H1 (cell line): ENCODE data around the gene RPL13A. TPM values are rescaled to one million over a fixed set of nuclear protein-coding genes. Genes with fewer than 3 reads are reported as not detected.
A peak's percentile ranks its signal among the peaks of the same experiment; 100 is the strongest.

Source experiments
- CTCF ChIA-PET: fragments of 300-600 bp; sonication (Branson Sonifier 250); formaldehyde crosslinking; loops from one replicate; lab custom pipeline; 2021; ENCODE audit not compliant: partially characterized antibody; lab: Charles Lee
- POLR2A ChIA-PET: fragments of 300-600 bp; sonication (Branson Sonifier 250); formaldehyde crosslinking; loops from one replicate; lab custom pipeline; 2021; ENCODE audit warnings: inconsistent platforms; ENCODE audit not compliant: partially characterized antibody; lab: Charles Lee
- DNase-seq, 2 experiments: peaks; one replicate each; pipeline versions ENCODE4 v3.0.0 to v3.0.0-alpha.2; 2010 to 2022; ENCODE audit warnings: low spot score in 2 of 2, low read depth in 1 of 2, mixed read lengths in 1 of 2
- FAIRE-seq: peaks from 2 replicates; lab custom pipeline; 2011; peaks lifted over from hg19 to GRCh38; lab: Jason Lieb, UNC
- H2AFZ ChIP-seq: 2 replicates; pipeline ENCODE4 v1.8.1; 2012; ENCODE audit warnings: low read length, inconsistent platforms
- H2AK5ac ChIP-seq: 2 replicates; pipeline ENCODE4 v1.6.1; 2013; ENCODE audit warnings: low read depth, low read length
- H2BK120ac ChIP-seq: replicated peaks from 2 replicates; pipeline ENCODE3; 2013; ENCODE audit warnings: low read depth, low read length, inconsistent platforms
- H2BK12ac ChIP-seq: 2 replicates; pipeline ENCODE4 v1.6.1; 2013; ENCODE audit warnings: low read depth, low read length
- H2BK15ac ChIP-seq: 2 replicates; pipeline ENCODE4 v1.6.1; 2013; ENCODE audit warnings: low read length
- H2BK20ac ChIP-seq: 2 replicates; pipeline ENCODE4 v1.6.1; 2013; ENCODE audit warnings: low read length
- H2BK5ac ChIP-seq: 2 replicates; pipeline ENCODE4 v1.6.1; 2013; ENCODE audit warnings: low read depth, low read length
- H3K14ac ChIP-seq: 2 replicates; pipeline ENCODE4 v1.6.1; 2013; ENCODE audit warnings: inconsistent platforms; ENCODE audit not compliant: insufficient read length
- H3K18ac ChIP-seq: 2 replicates; pipeline ENCODE4 v1.6.1; 2013; ENCODE audit warnings: low read length; ENCODE audit errors: extremely low read depth
- H3K23ac ChIP-seq: 2 replicates; pipeline ENCODE4 v1.6.1; 2013; ENCODE audit warnings: inconsistent platforms; ENCODE audit not compliant: insufficient read length
- H3K23me2 ChIP-seq: 2 replicates; pipeline ENCODE4 v1.6.1; 2013; ENCODE audit warnings: low read depth, low read length
- H3K27ac ChIP-seq: 2 replicates; pipeline ENCODE4 v1.6.1; 2011; ENCODE audit warnings: low read depth, low read length, inconsistent platforms
- H3K27me3 ChIP-seq, 4 experiments: replicated peaks in 1 of 4; 1 replicate in 1 of 4; 2 replicates in 3 of 4; pipeline versions ENCODE4 v1.6.1 to v1.8.1; 2011 to 2013; ENCODE audit warnings: low read length in 3 of 4, mild to moderate bottlenecking in 3 of 4, inconsistent platforms in 2 of 4, mixed read lengths in 2 of 4, moderate library complexity in 1 of 4; ENCODE audit not compliant: control insufficient read depth in 3 of 4, insufficient read depth in 3 of 4; ENCODE audit errors: extremely low read depth in 1 of 4
- H3K36me3 ChIP-seq, 4 experiments: 2 replicates each; pipeline versions ENCODE4 v1.6.1 to v1.8.1; 2011 to 2013; ENCODE audit warnings: mild to moderate bottlenecking in 4 of 4, low read length in 3 of 4, moderate library complexity in 2 of 4, control low read depth in 1 of 4, inconsistent platforms in 1 of 4; ENCODE audit not compliant: insufficient read depth in 4 of 4, control insufficient read depth in 2 of 4
- H3K4ac ChIP-seq: replicated peaks from 2 replicates; pipeline ENCODE3; 2013; ENCODE audit warnings: low read length, low read depth, mixed read lengths, inconsistent platforms; ENCODE audit not compliant: insufficient read length
- H3K4me1 ChIP-seq, 4 experiments: replicated peaks in 1 of 4; 1 replicate in 1 of 4; 2 replicates in 3 of 4; pipeline versions ENCODE4 v1.6.1 to v1.8.1; 2011 to 2013; ENCODE audit warnings: low read length in 3 of 4, inconsistent platforms in 2 of 4, mixed read lengths in 1 of 4; ENCODE audit not compliant: insufficient read depth in 4 of 4, control insufficient read depth in 3 of 4
- H3K4me2 ChIP-seq, 2 experiments: 2 replicates each; pipeline versions ENCODE4 v1.6.1 to v1.8.1; 2011 to 2013; ENCODE audit warnings: low read depth in 2 of 2, low read length in 2 of 2, control low read depth in 1 of 2, inconsistent platforms in 1 of 2, mild to moderate bottlenecking in 1 of 2; ENCODE audit not compliant: insufficient read depth in 1 of 2
- H3K4me3 ChIP-seq, 4 experiments: fragments of 200-600, 300-600 bp in 1 of 4; sonication (generic), shearing (Covaris generic), sonication (Bioruptor Twin) in 1 of 4; 2 replicates each; pipeline versions ENCODE4 v1.5.1 to v1.8.1; 2011 to 2016; ENCODE audit warnings: low read length in 4 of 4, low read depth in 3 of 4, control low read depth in 2 of 4, inconsistent platforms in 2 of 4, mild to moderate bottlenecking in 2 of 4, mixed read lengths in 1 of 4, moderate library complexity in 1 of 4; ENCODE audit not compliant: insufficient read depth in 2 of 4; ENCODE audit errors: extremely low read depth in 1 of 4
- H3K56ac ChIP-seq: replicated peaks from 2 replicates; pipeline ENCODE3; 2013; ENCODE audit warnings: low read depth, mild to moderate bottlenecking, mixed read lengths, low read length, inconsistent platforms; ENCODE audit not compliant: insufficient read length
- H3K79me1 ChIP-seq: 2 replicates; pipeline ENCODE4 v1.6.1; 2013; ENCODE audit warnings: low read depth, low read length, control low read depth
- H3K79me2 ChIP-seq, 2 experiments: 2 replicates each; pipeline versions ENCODE4 v1.6.1 to v1.8.1; 2012 to 2013; ENCODE audit warnings: low read length in 2 of 2, mild to moderate bottlenecking in 2 of 2, inconsistent platforms in 1 of 2; ENCODE audit not compliant: insufficient read depth in 2 of 2, control insufficient read depth in 1 of 2
- H3K9ac ChIP-seq, 4 experiments: replicated peaks in 1 of 4; 1 replicate in 1 of 4; 2 replicates in 3 of 4; pipeline versions ENCODE4 v1.6.1 to v1.8.1; 2011 to 2013; ENCODE audit warnings: low read depth in 3 of 4, low read length in 3 of 4, control low read depth in 2 of 4, mild to moderate bottlenecking in 2 of 4, moderate library complexity in 2 of 4, inconsistent platforms in 1 of 4; ENCODE audit errors: extremely low read depth in 1 of 4
- H3K9me3 ChIP-seq, 2 experiments: 2 replicates each; pipeline versions ENCODE4 v1.6.1 to v1.8.1; 2012 to 2013; ENCODE audit warnings: mild to moderate bottlenecking in 2 of 2, moderate library complexity in 2 of 2, control low read depth in 1 of 2, inconsistent platforms in 1 of 2, low read depth in 1 of 2, low read length in 1 of 2, mixed read lengths in 1 of 2; ENCODE audit not compliant: insufficient read depth in 2 of 2
- H4K20me1 ChIP-seq, 2 experiments: replicated peaks in 1 of 2; 2 replicates each; pipeline versions ENCODE3 to v1.8.1; 2011 to 2013; ENCODE audit warnings: inconsistent platforms in 2 of 2, low read length in 2 of 2, mild to moderate bottlenecking in 1 of 2; ENCODE audit not compliant: insufficient read depth in 2 of 2, control insufficient read depth in 1 of 2
- H4K5ac ChIP-seq: 2 replicates; pipeline ENCODE4 v1.6.1; 2013; ENCODE audit warnings: low read length, low read depth, mixed read lengths, inconsistent platforms; ENCODE audit not compliant: insufficient read length
- H4K8ac ChIP-seq: 2 replicates; pipeline ENCODE4 v1.8.0; 2013; ENCODE audit warnings: mild to moderate bottlenecking, moderate library complexity, low read length, inconsistent platforms; ENCODE audit not compliant: insufficient read depth; ENCODE audit errors: extremely low read depth
- H4K91ac ChIP-seq: replicated peaks from 2 replicates; pipeline ENCODE3; 2013; ENCODE audit warnings: low read length, mixed read lengths, inconsistent platforms; ENCODE audit not compliant: insufficient read length
- BACH1 ChIP-seq: IDR thresholded peaks from 2 replicates; pipeline ENCODE4 v1.6.1; 2012; ENCODE audit warnings: low read length, improper control_type of control experiment
- BRCA1 ChIP-seq: IDR thresholded peaks from 2 replicates; pipeline ENCODE4 v1.6.1; 2012; ENCODE audit warnings: low read depth, low read length, improper control_type of control experiment
- JUND ChIP-seq: IDR thresholded peaks from 2 replicates; pipeline ENCODE4 v1.6.1; 2011; ENCODE audit warnings: mild to moderate bottlenecking, improper control_type of control experiment, low read length
- RNF2 ChIP-seq: fragments of 200-900, 300-1000 bp; sonication (generic); IDR thresholded peaks from 2 replicates; pipeline ENCODE4 v1.7.1; 2016; ENCODE audit warnings: borderline replicate concordance, low read depth, mild to moderate bottlenecking, antibody characterized with exemption, low read length; ENCODE audit not compliant: poor library complexity, severe bottlenecking; ENCODE audit errors: missing control alignments
- SAP30 ChIP-seq: fragments of 300-600 bp; sonication (generic); IDR thresholded peaks from 2 replicates; pipeline ENCODE4 v1.7.1; 2012; ENCODE audit warnings: low read length, moderate library complexity, mild to moderate bottlenecking, inconsistent platforms; ENCODE audit not compliant: insufficient read depth, insufficient replicate concordance
- WGBS, 2 experiments: shearing (Covaris generic) in 1 of 2; methylation state at CpG; one replicate each; pipeline versions ENCODE4 v1.1.6 to v1.1.7; 2013 to 2015; ENCODE audit warnings: low lambda C conversion rate in 2 of 2, mixed read lengths in 2 of 2, inconsistent platforms in 1 of 2, low coverage in 1 of 2, missing lambda C conversion rate in 1 of 2; ENCODE audit not compliant: insufficient replicate concordance in 2 of 2, insufficient coverage in 1 of 2, insufficient read length in 1 of 2; ENCODE audit errors: extremely low coverage in 1 of 2, missing lambda C conversion rate in 1 of 2; 5-methylcytosine and 5-hydroxymethylcytosine counted together
- polyA plus RNA-seq, 7 experiments: library from polyadenylated mRNA; depleted of rRNA in 3 of 7; stranded (reverse) in 5 of 7; unstranded in 2 of 7; fragments of >200 nt in 5 of 7; fragments of 200-250 nt in 2 of 7; gene quantifications; 1 replicate in 5 of 7; 2 replicates in 1 of 7; 4 replicates in 1 of 7; pipeline versions ENCODE4 v1.2.1 to v1.2.3, GENCODE V29; 2011 to 2013; ENCODE audit warnings: missing spikeins in 2 of 7, mixed read lengths in 2 of 7
- total RNA-seq: library from RNA; stranded (reverse); fragmentation: NEBNext Ultra II Directional; extraction: Animal tissue kit (Norgen Biotek cat#: 25700); gene quantifications from 2 replicates; pipeline ENCODE4 v1.2.1, GENCODE V29; 2021

Gene RPL13A
- total and polyA plus RNA-seq, 2 of the 8 experiments (the other 6 are each of a cell fraction or from before 2014, with no cell fraction given), result 3,305 to 8,868 TPM

DNA sequence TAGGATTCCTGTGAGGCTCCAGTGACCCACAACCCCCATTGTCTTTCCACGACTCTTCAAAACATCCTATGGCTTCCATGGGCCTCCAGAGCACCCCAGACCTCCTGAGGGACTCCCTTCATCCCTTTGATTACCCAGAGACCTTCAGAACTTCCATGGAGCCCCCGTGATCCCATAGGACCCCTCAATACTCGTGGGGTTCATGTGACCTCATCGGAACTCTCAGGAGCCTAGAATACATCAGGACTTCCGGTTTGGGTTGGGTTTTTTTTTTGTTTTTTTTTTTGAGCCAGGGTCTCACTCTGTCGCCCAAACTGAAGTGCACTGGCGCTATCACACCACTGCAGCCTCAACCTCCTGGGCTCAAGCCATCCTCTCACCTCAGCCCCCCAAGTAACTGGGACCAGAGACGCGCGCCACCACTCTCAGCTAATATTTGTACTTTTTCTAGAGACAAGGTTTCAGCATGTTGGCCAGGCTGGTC, 33.6 kb upstream of the RPL13A start:
- CTCF ChIA-PET, result interaction anchor here (1.9 to 2.1 kb wide), 4 partner anchors 9 to 25 kb away, joined by 5 to 7 read pairs (median 6); partner anchors contain the start of gene FLT3LG
- 48% methylated on average over 8 of the region's 10 CpGs; no CpG with 5 or more reads in 1 of the 2 experiments for WGBS, 2 experiments
- H2AFZ ChIP-seq, result no peak overlapping the region

More for the DNA sequence above, 33.6 kb upstream of the RPL13A start:
- DNase-seq (no peak), FAIRE-seq (no peak)
- peak overlapping the region; percentile 94 to 98 (median 96) for H3K9ac ChIP-seq
- peaks cover 4% of the 10 kb centered on the region for H3K23me2 ChIP-seq
- POLR2A ChIA-PET, result interaction anchor here (0.6 to 4.6 kb wide), 29 partner anchors 10 to 324 kb away, joined by 3 to 33 read pairs (median 4); partner anchors contain the start of genes DKKL1, FLT3LG, GFY and RPS11
- peak overlapping the region; percentile 71; the same call in 1 of the 2 replicates for H3K18ac ChIP-seq
- peaks cover 0 to 23% of the 10 kb centered on the region in 2 experiments; a peak in 2 of 4 replicates for H3K79me2 ChIP-seq
- no peak overlapping the region for H2BK120ac ChIP-seq
- peak overlapping the region; percentile 78 to 86 (median 80) for H3K4me3 ChIP-seq
- TF ChIP-seq RNF2 (no peak), BRCA1 (no peak), BACH1 (no peak), SAP30 (no peak), JUND (0 out of 2 replicates have a peak, but pooled peaks have one; percentile 4)
- peak overlapping the region; percentile 92 for H2BK5ac ChIP-seq
- peak overlapping the region; percentile 17 for H4K91ac ChIP-seq
- H3K4me2 ChIP-seq, result peak overlapping the region; percentile 63 to 93
- peaks cover 0 to 4% (median 1%) of the 10 kb centered on the region in 4 experiments; a peak in 3 of 7 replicates for H3K4me1 ChIP-seq
- H3K27me3 ChIP-seq, result no peaks in the 10 kb centered on the region
- no peak overlapping the region for H2BK12ac ChIP-seq
- H3K4ac ChIP-seq, result peak overlapping the region; percentile 3
- H3K36me3 ChIP-seq, result peaks cover 2 to 8% (median 4%) of the 10 kb centered on the region in 4 experiments; a peak in 3 of 8 replicates
- no peak overlapping the region for H2BK15ac ChIP-seq
- H2BK20ac ChIP-seq, result no peak overlapping the region
- H3K9me3 ChIP-seq, result no peaks in the 10 kb centered on the region
- H4K8ac ChIP-seq, result peak overlapping the region; percentile 99; the same call in 1 of the 2 replicates
- no peak overlapping the region for H3K56ac ChIP-seq
- H3K27ac ChIP-seq, result peak overlapping the region; percentile 96
- H4K5ac ChIP-seq, result peak overlapping the region; percentile 73
- H2AK5ac ChIP-seq, result peak overlapping the region; percentile 1; the same call in 1 of the 2 replicates
- H3K79me1 ChIP-seq, result peaks cover 2% of the 10 kb centered on the region
- peaks cover 0 to 5% of the 10 kb centered on the region in 2 experiments for H4K20me1 ChIP-seq
- no peak overlapping the region for H3K23ac ChIP-seq
- H3K14ac ChIP-seq, result no peak overlapping the region
